ENCODE measurements around the gene CCDC85C. TPM values are rescaled to one million over a fixed set of nuclear protein-coding genes. Genes with fewer than 3 reads are reported as not detected.

Gene CCDC85C
- total RNA-seq, 2 donors from 2014 or later: 32.8 to 45.8 TPM

DNA sequence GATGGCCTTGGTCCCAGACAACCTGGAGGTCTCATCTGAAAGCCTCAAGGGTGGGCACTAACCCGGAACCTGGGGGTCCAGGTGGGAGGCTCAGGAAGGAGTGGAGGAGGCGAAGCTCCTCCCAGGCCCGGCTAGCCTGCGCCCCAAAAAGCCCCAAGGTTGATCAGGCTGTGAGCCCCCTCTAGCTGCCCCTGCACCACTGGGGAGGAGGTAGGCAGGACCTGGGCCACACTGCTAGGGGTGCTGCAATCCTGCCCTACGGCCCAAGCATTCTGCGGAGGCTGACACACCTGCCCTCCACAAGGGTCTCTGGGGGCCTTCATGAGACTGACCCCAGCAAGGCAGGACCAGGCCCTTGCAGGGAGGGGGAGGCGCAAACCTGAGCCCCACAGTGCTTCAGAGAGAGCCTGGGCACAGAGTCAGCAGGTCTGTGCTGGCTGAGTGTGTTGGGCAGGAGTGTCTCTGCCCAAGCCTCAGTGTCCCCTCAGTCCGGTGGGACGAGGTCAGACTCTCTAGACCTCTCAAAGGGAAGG is 51.9 kb downstream of the CCDC85C start:
- Histone ChIP-seq H3K9me3 (ENCODE audit: control insufficient read depth, low read length) (no peaks in the 10 kb centered on the region), H3K36me3 (ENCODE audit: control insufficient read depth, insufficient read depth, low read length) (no peaks in the 10 kb centered on the region), H3K4me3 (ENCODE audit: low read length) (no peak overlapping the region), H3K27me3 (ENCODE audit: control insufficient read depth, insufficient read depth, low read length, poor library complexity, severe bottlenecking) (no peaks in the 10 kb centered on the region), H3K9ac (ENCODE audit: extremely low read depth, low read length, poor library complexity, severe bottlenecking) (no peak overlapping the region), H3K4me1 (ENCODE audit: control insufficient read depth, insufficient read depth, low read length) (peaks cover 9% of the 10 kb centered on the region), H3K27ac (ENCODE audit: low read depth, low read length) (no peak overlapping the region)
- Mint-ChIP-seq H3K36me3 (ENCODE audit: low read depth) (no peaks in the 10 kb centered on the region), H3K27ac (no peak overlapping the region), H3K4me1 (peaks cover 29% of the 10 kb centered on the region), H3K9me3 (no peaks in the 10 kb centered on the region), H3K4me3 (no peak overlapping the region), H3K27me3 (ENCODE audit: insufficient read depth) (no peaks in the 10 kb centered on the region)
- DNase-seq: no peak
- 83 to 100% methylated on average over 1 to 9 of the region's 9 CpGs for WGBS, 2 experiments (ENCODE audit: insufficient coverage in 1 of 2, insufficient read length in 1 of 2)
- TF ChIP-seq, protein P1, sequence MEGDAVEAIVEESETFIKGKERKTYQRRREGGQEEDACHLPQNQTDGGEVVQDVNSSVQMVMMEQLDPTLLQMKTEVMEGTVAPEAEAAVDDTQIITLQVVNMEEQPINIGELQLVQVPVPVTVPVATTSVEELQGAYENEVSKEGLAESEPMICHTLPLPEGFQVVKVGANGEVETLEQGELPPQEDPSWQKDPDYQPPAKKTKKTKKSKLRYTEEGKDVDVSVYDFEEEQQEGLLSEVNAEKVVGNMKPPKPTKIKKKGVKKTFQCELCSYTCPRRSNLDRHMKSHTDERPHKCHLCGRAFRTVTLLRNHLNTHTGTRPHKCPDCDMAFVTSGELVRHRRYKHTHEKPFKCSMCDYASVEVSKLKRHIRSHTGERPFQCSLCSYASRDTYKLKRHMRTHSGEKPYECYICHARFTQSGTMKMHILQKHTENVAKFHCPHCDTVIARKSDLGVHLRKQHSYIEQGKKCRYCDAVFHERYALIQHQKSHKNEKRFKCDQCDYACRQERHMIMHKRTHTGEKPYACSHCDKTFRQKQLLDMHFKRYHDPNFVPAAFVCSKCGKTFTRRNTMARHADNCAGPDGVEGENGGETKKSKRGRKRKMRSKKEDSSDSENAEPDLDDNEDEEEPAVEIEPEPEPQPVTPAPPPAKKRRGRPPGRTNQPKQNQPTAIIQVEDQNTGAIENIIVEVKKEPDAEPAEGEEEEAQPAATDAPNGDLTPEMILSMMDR (conservative IDR thresholded peaks at IDR 0.05): no peak

DNA sequence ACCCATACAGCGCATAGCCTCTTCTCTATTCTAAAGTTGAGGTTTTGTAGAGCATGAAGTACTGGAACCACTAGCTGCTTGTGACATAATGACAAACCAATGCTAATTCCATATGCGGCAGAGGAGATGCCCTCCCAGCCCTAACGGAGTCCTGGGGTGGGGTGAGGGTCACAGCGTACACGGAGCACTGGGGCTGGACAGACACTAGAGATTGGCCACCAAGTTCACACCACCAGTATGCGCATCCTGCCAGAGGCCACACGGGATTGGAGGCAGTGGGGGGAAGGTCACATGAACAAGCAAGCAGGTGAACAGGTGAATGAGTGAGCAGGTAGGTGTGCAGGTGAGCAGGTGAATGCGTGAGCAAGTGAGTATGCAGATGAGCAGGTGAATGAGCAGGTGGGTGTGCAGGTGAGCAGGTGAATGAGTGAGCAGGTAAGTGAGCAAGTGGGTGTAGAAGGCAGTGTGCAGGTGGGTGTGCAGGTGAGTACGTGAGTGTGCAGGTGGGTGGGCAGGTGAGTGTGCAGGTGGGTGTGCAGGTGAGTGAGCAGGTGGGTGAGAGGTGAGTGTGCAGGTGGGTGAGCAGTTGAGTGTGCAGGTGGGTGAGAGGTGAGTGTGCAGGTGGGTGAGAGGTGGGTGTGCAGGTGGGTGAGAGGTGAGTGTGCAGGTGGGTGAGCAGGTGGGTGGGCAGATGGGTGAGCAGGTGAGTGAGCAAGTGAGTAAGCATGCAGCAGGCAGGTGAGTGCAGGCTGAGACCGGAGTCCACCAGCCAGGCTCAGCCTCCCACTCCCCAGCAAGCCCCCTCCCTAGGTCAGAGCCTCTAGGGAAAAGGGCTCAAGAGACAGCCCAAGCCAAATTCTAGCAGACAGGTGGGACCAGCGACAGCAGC is 52.7 kb downstream of the CCDC85C start:
- Histone ChIP-seq H3K27ac (ENCODE audit: low read depth, low read length) (no peak overlapping the region), H3K9me3 (ENCODE audit: control insufficient read depth, low read length) (no peaks in the 10 kb centered on the region), H3K4me3 (ENCODE audit: low read length) (no peak overlapping the region), H3K4me1 (ENCODE audit: control insufficient read depth, insufficient read depth, low read length) (peaks cover 9% of the 10 kb centered on the region), H3K9ac (ENCODE audit: extremely low read depth, low read length, poor library complexity, severe bottlenecking) (no peak overlapping the region), H3K27me3 (ENCODE audit: control insufficient read depth, insufficient read depth, low read length, poor library complexity, severe bottlenecking) (no peaks in the 10 kb centered on the region), H3K36me3 (ENCODE audit: control insufficient read depth, insufficient read depth, low read length) (no peaks in the 10 kb centered on the region)
- no peaks in the 10 kb centered on the region for H3K9me3 Mint-ChIP-seq
- H3K36me3 Mint-ChIP-seq (ENCODE audit: low read depth): no peaks in the 10 kb centered on the region
- DNase-seq: no peak
- no peak overlapping the region for H3K4me3 Mint-ChIP-seq
- TF ChIP-seq, protein P1 (conservative IDR thresholded peaks at IDR 0.05): no peak
- H3K4me1 Mint-ChIP-seq: peaks cover 33% of the 10 kb centered on the region
- 83 to 89% methylated on average over 10 to 11 of the region's 11 CpGs for WGBS, 2 experiments (ENCODE audit: insufficient coverage in 1 of 2, insufficient read length in 1 of 2)
- no peaks in the 10 kb centered on the region for H3K27me3 Mint-ChIP-seq (ENCODE audit: insufficient read depth)
- peak overlapping the region; percentile 61 for H3K27ac Mint-ChIP-seq

DNA sequence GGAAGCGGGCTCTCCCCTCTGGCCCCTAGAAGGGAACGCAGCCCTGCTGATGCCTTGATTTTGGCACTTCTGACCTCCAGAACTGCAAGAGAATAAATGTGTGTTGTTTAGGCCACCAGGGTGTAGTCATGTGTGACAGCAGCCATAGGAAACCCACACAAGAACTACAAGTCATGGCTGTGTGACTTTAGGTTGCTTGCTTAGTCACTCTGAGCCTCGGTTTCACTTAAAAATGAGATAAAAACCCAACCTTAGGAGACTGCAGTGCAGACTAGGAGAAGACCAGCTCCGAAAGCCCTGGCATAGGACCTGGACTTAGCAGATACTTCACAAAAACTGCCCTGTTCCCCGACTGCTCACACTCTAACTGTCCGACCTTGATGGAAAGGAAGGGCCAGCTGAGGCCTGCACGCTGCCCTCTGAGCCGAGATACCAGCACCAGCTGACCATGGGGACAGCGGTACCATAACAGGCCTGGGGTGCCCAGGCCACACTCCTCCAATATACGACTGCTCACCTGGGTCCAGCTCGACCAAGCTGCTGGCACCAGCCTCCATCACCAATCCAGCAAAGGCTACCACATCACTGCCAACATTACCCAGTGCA is 53.5 kb downstream of the CCDC85C start:
- Histone ChIP-seq H3K27ac (ENCODE audit: low read depth, low read length) (no peak overlapping the region), H3K9ac (ENCODE audit: extremely low read depth, low read length, poor library complexity, severe bottlenecking) (no peak overlapping the region), H3K27me3 (ENCODE audit: control insufficient read depth, insufficient read depth, low read length, poor library complexity, severe bottlenecking) (no peaks in the 10 kb centered on the region), H3K36me3 (ENCODE audit: control insufficient read depth, insufficient read depth, low read length) (no peaks in the 10 kb centered on the region), H3K4me3 (ENCODE audit: low read length) (no peak overlapping the region), H3K9me3 (ENCODE audit: control insufficient read depth, low read length) (no peaks in the 10 kb centered on the region), H3K4me1 (ENCODE audit: control insufficient read depth, insufficient read depth, low read length) (peaks cover 13% of the 10 kb centered on the region)
- Mint-ChIP-seq H3K9me3 (no peaks in the 10 kb centered on the region), H3K36me3 (ENCODE audit: low read depth) (no peaks in the 10 kb centered on the region), H3K4me3 (no peak overlapping the region), H3K27ac (peak overlapping the region; percentile 61), H3K4me1 (peaks cover 41% of the 10 kb centered on the region), H3K27me3 (ENCODE audit: insufficient read depth) (no peaks in the 10 kb centered on the region)
- no peak for DNase-seq
- WGBS, 2 experiments (ENCODE audit: insufficient coverage in 1 of 2, insufficient read length in 1 of 2): 96 to 98% methylated on average over 7 to 11 of the region's 11 CpGs
- TF ChIP-seq, protein P1 (conservative IDR thresholded peaks at IDR 0.05): peak; percentile 18

Measured in endodermal cell (in vitro differentiated cells).